Panc1 (cell line): ENCODE data around the gene PPP3R1. TPM values are rescaled to one million over a fixed set of nuclear protein-coding genes. Genes with fewer than 3 reads are reported as not detected.
A peak's percentile ranks its signal among the peaks of the same experiment; 100 is the strongest.

ENCODE experiments used
- ATAC-seq: fragments of 200-7000 bp; cut with Tn5 transposase; 2 replicates; pipeline ENCODE4 v1.9.1; 2020; ENCODE audit warnings: mild to moderate bottlenecking, moderate library complexity
- BruUV-seq: library from RNA; stranded (reverse); fragments of 400-500 nt; replicated peaks from 2 replicates; lab custom pipeline; 2021; lab: Mats Ljungman, UMichigan
- CTCF ChIA-PET: fragments of 300-600 bp; sonication (Branson Sonifier 250); formaldehyde crosslinking; loops from one replicate; lab custom pipeline; 2022; ENCODE audit warnings: antibody characterized with exemption; lab: Charles Lee
- POLR2A ChIA-PET: fragments of 300-600 bp; sonication (Branson Sonifier 250); formaldehyde crosslinking; loops from one replicate; lab custom pipeline; 2022; ENCODE audit warnings: antibody characterized with exemption; lab: Charles Lee
- DNase-seq: peaks from one replicate; pipeline ENCODE4 v3.0.0-alpha.2; 2010; ENCODE audit warnings: low read depth, low spot score
- H3K27ac ChIP-seq: 2 replicates; pipeline ENCODE4 v1.5.1; 2011; ENCODE audit warnings: mild to moderate bottlenecking, low read length, inconsistent platforms
- H3K27me3 ChIP-seq: fragments of 200-500 bp; sonication (Bioruptor generic); 2 replicates; pipeline ENCODE4 v1.6.0; 2014; ENCODE audit warnings: low read length, inconsistent platforms; ENCODE audit not compliant: control insufficient read depth, insufficient read depth
- H3K36me3 ChIP-seq: fragments of 200-500 bp; sonication (Bioruptor generic); 2 replicates; pipeline ENCODE4 v1.5.1; 2014; ENCODE audit warnings: inconsistent platforms, mild to moderate bottlenecking, low read length, moderate library complexity; ENCODE audit not compliant: control insufficient read depth, insufficient read depth
- H3K4me1 ChIP-seq: 2 replicates; pipeline ENCODE4 v1.5.1; 2011; ENCODE audit warnings: inconsistent platforms, mild to moderate bottlenecking, low read length, moderate library complexity; ENCODE audit not compliant: control insufficient read depth, insufficient read depth
- H3K4me3 ChIP-seq, 2 experiments: 2 replicates each; pipeline ENCODE4 v1.5.1; 2011 to 2012; ENCODE audit warnings: low read depth in 2 of 2, low read length in 2 of 2, mild to moderate bottlenecking in 2 of 2, inconsistent platforms in 1 of 2, moderate library complexity in 1 of 2
- H3K9me3 ChIP-seq: fragments of 200-500 bp; sonication (Bioruptor generic); 2 replicates; pipeline ENCODE4 v1.5.1; 2014; ENCODE audit warnings: low read depth, mild to moderate bottlenecking, inconsistent platforms, low read length, moderate library complexity; ENCODE audit not compliant: control insufficient read depth, insufficient read depth
- CTCF ChIP-seq: fragments of 450-650 bp; IDR thresholded peaks from 2 replicates; pipeline ENCODE4 v1.5.1; 2017; ENCODE audit warnings: mild to moderate bottlenecking
- POLR2AphosphoS5 ChIP-seq: IDR thresholded peaks from 2 replicates; pipeline ENCODE4 v1.6.1; 2012; ENCODE audit warnings: mild to moderate bottlenecking, low read depth, low read length, moderate library complexity
- REST ChIP-seq, 2 experiments: IDR thresholded peaks; 2 replicates each; pipeline ENCODE4 v1.6.1; 2011 to 2012; ENCODE audit warnings: low read depth in 2 of 2, control low read depth in 1 of 2, low read length in 1 of 2, mild to moderate bottlenecking in 1 of 2, moderate library complexity in 1 of 2; ENCODE audit not compliant: insufficient read depth in 1 of 2
- SIN3A ChIP-seq: IDR thresholded peaks from 2 replicates; pipeline ENCODE4 v1.6.1; 2012; ENCODE audit warnings: low read depth, mild to moderate bottlenecking, low read length, moderate library complexity, borderline replicate concordance; ENCODE audit not compliant: insufficient read depth
- TCF7L2 ChIP-seq: IDR thresholded peaks from 2 replicates; pipeline ENCODE4 v1.6.1; 2011; ENCODE audit warnings: mild to moderate bottlenecking, low read depth, low read length, inconsistent platforms
- in situ Hi-C: cut with HindIII; loops from 2 replicates; pipeline ENCODE4 v1.10.0; 2016; ENCODE audit warnings: low sequenced_read_pairs, low pct_unique_long_range_greater_than_20kb
- intact Hi-C: fragments of 100-400 bp; cut with micrococcal nuclease; formaldehyde crosslinking; loops from one replicate; pipeline ENCODE4 v1.10.0; 2022; ENCODE audit not compliant: unreplicated experiment
- total RNA-seq: library from RNA; stranded (reverse); gene quantifications from one replicate; pipeline ENCODE4 v1.2.1, GENCODE V29; 2021; ENCODE audit not compliant: unreplicated experiment

The PPP3R1 gene
- total RNA-seq, 1 experiment from 2014 or later, result 77.9 TPM

- H3K27me3 ChIP-seq, result no peaks in the 10 kb centered on the region
- CTCF ChIA-PET, result interaction anchor here (0.7 kb wide), 1 partner anchor 120 kb away, joined by 3 read pairs; no protein-coding TSS in a partner anchor
- 0 out of 2 replicates have a peak overlapping the region, but pooled peaks have one; percentile 25 for H3K27ac ChIP-seq
- in situ Hi-C loops, result no loop called here
- DNase-seq (no peak), ATAC-seq (no peak)
- no TSS peak for BruUV-seq
- TF ChIP-seq SIN3A, result no peak
- no peak for TF ChIP-seq TCF7L2
- POLR2A ChIA-PET, result no interaction called here
- peaks cover 39% of the 10 kb centered on the region for H3K4me1 ChIP-seq
- H3K9me3 ChIP-seq, result no peaks in the 10 kb centered on the region
- H3K4me3 ChIP-seq, result no peak overlapping the region
- H3K36me3 ChIP-seq, result peaks cover 10% of the 10 kb centered on the region
- intact Hi-C loops, result no loop called here
Observed at GRCh38 chr2:68248806-68249205, 3.5 kb downstream of the PPP3R1 start.

GRCh38 chr2:68248361-68248760 is 4.0 kb downstream of the PPP3R1 start:
- CTCF ChIA-PET, result no interaction called here
- in situ Hi-C loops, result no loop called here

More at GRCh38 chr2:68248361-68248760, 4.0 kb downstream of the PPP3R1 start:
- BruUV-seq, result no TSS peak
- TF ChIP-seq REST (IDR thresholded peaks at IDR 0.05; ENCODE audit: insufficient read depth in 1 of 2, low read depth in 2 of 2, low read length in 1 of 2) (no peak), CTCF (no peak), POLR2AphosphoS5 (no peak), TCF7L2 (no peak), SIN3A (no peak)
- ATAC-seq (no peak), DNase-seq (no peak)
- H3K4me3 ChIP-seq, result no peak overlapping the region
- POLR2A ChIA-PET, result no interaction called here
- H3K36me3 ChIP-seq, result peaks cover 10% of the 10 kb centered on the region
- H3K27me3 ChIP-seq, result no peaks in the 10 kb centered on the region
- peaks cover 39% of the 10 kb centered on the region for H3K4me1 ChIP-seq
- no peak overlapping the region for H3K27ac ChIP-seq
- H3K9me3 ChIP-seq, result no peaks in the 10 kb centered on the region
- intact Hi-C loops, result no loop called here
